ENCODE results near the gene MRPL49.
A peak's percentile ranks its signal among the peaks of the same experiment; 100 is the strongest.

Gene MRPL49

GRCh38 chr11:65090628-65091027, 31.5 kb upstream of the MRPL49 start:
- DNase-seq (ENCODE audit: low spot score) = no peak
- no peak overlapping the region for H3K4me3 Mint-ChIP-seq
- H3K27ac Mint-ChIP-seq = no peak overlapping the region
- no peaks in the 10 kb centered on the region for H3K9me3 Mint-ChIP-seq
- peaks cover 5% of the 10 kb centered on the region for H3K4me1 Mint-ChIP-seq (ENCODE audit: low read depth)
- H3K27me3 Mint-ChIP-seq (ENCODE audit: low read depth) = no peaks in the 10 kb centered on the region
- H3K36me3 Mint-ChIP-seq (ENCODE audit: low read depth) = peaks cover 15% of the 10 kb centered on the region

- Mint-ChIP-seq H3K9me3 (no peaks in the 10 kb centered on the region), H3K27me3 (ENCODE audit: low read depth) (no peaks in the 10 kb centered on the region), H3K27ac (peak overlapping the region; percentile 98), H3K36me3 (ENCODE audit: low read depth) (peaks cover 4% of the 10 kb centered on the region), H3K4me3 (peak overlapping the region; percentile 93), H3K4me1 (ENCODE audit: low read depth) (peaks cover 12% of the 10 kb centered on the region)
- DNase-seq (ENCODE audit: low spot score) = no peak
Observed at GRCh38 chr11:65095427-65095826, 26.7 kb upstream of the MRPL49 start.

GRCh38 chr11:65095974-65096806, 25.9 kb upstream of the MRPL49 start, which contains the start of gene VPS51:
Gene VPS51 (plus strand): TSS chr11:65096214. CDS start chr11:65096251, 37 bp downstream.
- Mint-ChIP-seq H3K4me1 (ENCODE audit: low read depth) (peaks cover 12% of the 10 kb centered on the region), H3K4me3 (peak within 1 kb of the TSS; percentile 93), H3K9me3 (no peaks in the 10 kb centered on the region), H3K27me3 (ENCODE audit: low read depth) (no peaks in the 10 kb centered on the region), H3K36me3 (ENCODE audit: low read depth) (peaks cover 4% of the 10 kb centered on the region), H3K27ac (peak within 1 kb of the TSS; percentile 98)
- DNase-seq (ENCODE audit: low spot score) = peak; percentile 84

- DNase-seq (ENCODE audit: low spot score) = no peak
- Mint-ChIP-seq H3K27me3 (ENCODE audit: low read depth) (no peaks in the 10 kb centered on the region), H3K4me3 (peak overlapping the region; percentile 93), H3K36me3 (ENCODE audit: low read depth) (peaks cover 5% of the 10 kb centered on the region), H3K9me3 (no peaks in the 10 kb centered on the region), H3K4me1 (ENCODE audit: low read depth) (peaks cover 12% of the 10 kb centered on the region), H3K27ac (peak overlapping the region; percentile 57)
Observed at GRCh38 chr11:65096926-65097325, 25.2 kb upstream of the MRPL49 start.

DNA sequence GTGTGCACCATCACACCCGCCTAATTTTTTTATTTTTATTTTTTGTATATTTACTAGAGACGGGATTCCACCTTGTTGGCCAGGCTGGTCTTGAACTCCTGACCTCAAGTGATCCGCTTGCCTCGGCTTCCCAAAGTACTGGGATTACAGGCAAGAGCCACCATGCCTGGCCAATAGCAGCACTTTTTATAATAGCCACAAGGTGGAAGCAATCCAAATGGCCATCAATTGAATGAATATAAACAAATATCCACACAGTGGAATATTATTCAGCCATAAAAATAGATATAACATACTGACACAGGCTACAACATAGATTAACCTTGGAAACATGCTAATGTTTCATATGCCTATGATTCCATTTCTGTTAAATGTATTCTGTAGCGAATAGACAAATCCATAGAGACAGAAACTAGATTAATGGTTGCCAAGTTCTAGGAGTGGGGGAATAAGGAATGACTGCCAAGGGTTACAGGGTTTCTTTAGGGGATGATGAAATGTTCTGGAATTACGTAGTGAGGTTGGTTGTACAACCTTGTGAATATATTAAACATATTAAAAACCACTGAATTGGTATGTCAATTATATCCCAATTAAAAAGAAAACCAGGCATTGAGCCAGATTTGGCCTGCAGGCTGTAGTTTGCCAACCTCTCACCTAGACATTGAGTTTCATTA, 21.3 kb upstream of the MRPL49 start:
- Mint-ChIP-seq H3K36me3 (ENCODE audit: low read depth) (peaks cover 13% of the 10 kb centered on the region), H3K4me1 (ENCODE audit: low read depth) (peaks cover 12% of the 10 kb centered on the region), H3K27me3 (ENCODE audit: low read depth) (no peaks in the 10 kb centered on the region), H3K27ac (no peak overlapping the region), H3K9me3 (no peaks in the 10 kb centered on the region), H3K4me3 (no peak overlapping the region)
- DNase-seq (ENCODE audit: low spot score) = no peak

- Mint-ChIP-seq H3K27ac (no peak overlapping the region), H3K27me3 (ENCODE audit: low read depth) (no peaks in the 10 kb centered on the region), H3K4me1 (ENCODE audit: low read depth) (peaks cover 11% of the 10 kb centered on the region), H3K36me3 (ENCODE audit: low read depth) (peaks cover 16% of the 10 kb centered on the region), H3K4me3 (no peak overlapping the region), H3K9me3 (no peaks in the 10 kb centered on the region)
- DNase-seq (ENCODE audit: low spot score) = no peak
Observed at GRCh38 chr11:65102142-65103095, 19.7 kb upstream of the MRPL49 start.

DNA sequence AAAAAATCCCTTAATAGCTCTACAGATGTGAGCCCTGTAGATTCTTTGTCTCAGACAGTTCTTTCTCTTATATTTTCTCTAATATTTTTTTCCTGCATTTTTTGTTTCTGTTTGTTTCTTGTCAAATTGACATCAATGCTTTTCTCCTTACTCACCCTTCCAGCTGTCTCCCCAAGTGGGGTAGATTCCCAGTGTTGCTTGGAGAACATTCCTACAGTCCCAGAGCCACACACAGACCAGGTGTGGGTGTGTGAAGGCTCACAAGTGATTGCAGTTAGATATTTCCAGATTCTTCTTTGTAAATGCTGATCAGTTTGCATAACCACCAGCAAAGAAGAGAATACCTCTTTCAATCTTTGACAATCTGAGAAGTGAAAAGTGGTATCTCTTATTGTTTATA, 18.6 kb upstream of the MRPL49 start:
- Mint-ChIP-seq H3K4me1 (ENCODE audit: low read depth) (peaks cover 7% of the 10 kb centered on the region), H3K36me3 (ENCODE audit: low read depth) (peaks cover 14% of the 10 kb centered on the region), H3K4me3 (no peak overlapping the region), H3K27ac (no peak overlapping the region), H3K27me3 (ENCODE audit: low read depth) (no peaks in the 10 kb centered on the region), H3K9me3 (no peaks in the 10 kb centered on the region)
- DNase-seq (ENCODE audit: low spot score) = no peak

GRCh38 chr11:65104628-65105027, 17.5 kb upstream of the MRPL49 start:
- peaks cover 12% of the 10 kb centered on the region for H3K36me3 Mint-ChIP-seq (ENCODE audit: low read depth)
- H3K4me1 Mint-ChIP-seq (ENCODE audit: low read depth) = peaks cover 4% of the 10 kb centered on the region
- no peak overlapping the region for H3K27ac Mint-ChIP-seq
- H3K9me3 Mint-ChIP-seq = no peaks in the 10 kb centered on the region
- H3K27me3 Mint-ChIP-seq (ENCODE audit: low read depth) = no peaks in the 10 kb centered on the region
- no peak for DNase-seq (ENCODE audit: low spot score)
- H3K4me3 Mint-ChIP-seq = no peak overlapping the region

DNA sequence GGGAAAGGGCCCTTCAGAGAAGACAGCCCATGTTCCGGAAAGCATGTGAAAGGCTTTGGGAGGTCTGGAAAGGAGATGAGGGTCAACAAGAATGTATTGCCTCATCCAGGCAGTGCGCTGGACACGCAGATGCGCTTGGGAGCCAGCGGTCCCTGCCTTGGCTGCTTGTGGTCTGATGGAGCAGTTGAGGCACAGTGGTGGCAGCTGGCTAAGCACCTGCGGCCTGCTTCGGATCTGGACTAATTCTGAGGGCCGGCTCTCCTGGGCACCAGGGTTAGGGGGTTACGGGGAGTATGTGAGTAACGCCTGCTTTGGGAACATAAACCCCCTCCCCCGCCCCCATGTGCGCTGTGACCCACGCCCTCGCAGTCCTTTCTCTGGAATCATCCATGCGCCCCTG, 15.0 kb upstream of the MRPL49 start:
- Mint-ChIP-seq H3K36me3 (ENCODE audit: low read depth) (peaks cover 14% of the 10 kb centered on the region), H3K27ac (no peak overlapping the region), H3K27me3 (ENCODE audit: low read depth) (no peaks in the 10 kb centered on the region), H3K4me3 (no peak overlapping the region), H3K9me3 (no peaks in the 10 kb centered on the region), H3K4me1 (ENCODE audit: low read depth) (peaks cover 15% of the 10 kb centered on the region)
- no peak for DNase-seq (ENCODE audit: low spot score)

DNA sequence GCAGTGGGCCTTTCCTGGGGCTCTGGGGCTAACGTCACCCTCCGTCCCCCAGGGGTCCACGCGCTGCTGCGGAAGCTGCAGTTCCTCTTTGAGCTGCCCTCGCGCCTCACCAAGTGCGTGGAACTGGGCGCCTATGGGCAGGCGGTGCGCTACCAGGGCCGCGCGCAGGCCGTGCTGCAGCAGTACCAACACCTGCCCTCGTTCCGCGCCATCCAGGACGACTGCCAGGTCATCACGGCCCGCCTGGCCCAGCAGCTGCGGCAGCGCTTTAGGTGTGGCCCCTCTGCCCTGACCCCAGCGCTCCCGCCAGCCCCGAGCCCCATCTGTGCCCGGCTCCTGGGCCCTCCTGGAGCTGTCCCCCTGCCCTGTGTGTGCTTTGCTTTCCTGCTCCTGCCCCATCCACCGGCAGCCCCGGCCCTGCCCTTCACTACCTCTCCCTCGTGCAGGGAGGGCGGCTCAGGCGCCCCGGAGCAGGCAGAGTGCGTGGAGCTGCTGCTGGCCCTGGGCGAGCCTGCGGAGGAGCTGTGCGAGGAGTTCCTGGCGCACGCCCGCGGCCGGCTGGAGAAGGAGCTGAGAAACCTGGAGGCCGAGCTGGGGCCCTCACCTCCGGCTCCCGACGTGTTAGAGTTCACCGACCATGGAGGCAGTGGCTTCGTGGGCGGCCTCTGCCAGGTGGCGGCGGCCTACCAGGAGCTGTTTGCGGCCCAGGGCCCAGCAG, 14.2 kb upstream of the MRPL49 start:
- H3K4me3 Mint-ChIP-seq = no peak overlapping the region
- no peak for DNase-seq (ENCODE audit: low spot score)
- H3K27me3 Mint-ChIP-seq (ENCODE audit: low read depth) = no peaks in the 10 kb centered on the region
- H3K9me3 Mint-ChIP-seq = no peaks in the 10 kb centered on the region
- peaks cover 14% of the 10 kb centered on the region for H3K36me3 Mint-ChIP-seq (ENCODE audit: low read depth)
- H3K27ac Mint-ChIP-seq = no peak overlapping the region
- H3K4me1 Mint-ChIP-seq (ENCODE audit: low read depth) = peaks cover 15% of the 10 kb centered on the region

DNA sequence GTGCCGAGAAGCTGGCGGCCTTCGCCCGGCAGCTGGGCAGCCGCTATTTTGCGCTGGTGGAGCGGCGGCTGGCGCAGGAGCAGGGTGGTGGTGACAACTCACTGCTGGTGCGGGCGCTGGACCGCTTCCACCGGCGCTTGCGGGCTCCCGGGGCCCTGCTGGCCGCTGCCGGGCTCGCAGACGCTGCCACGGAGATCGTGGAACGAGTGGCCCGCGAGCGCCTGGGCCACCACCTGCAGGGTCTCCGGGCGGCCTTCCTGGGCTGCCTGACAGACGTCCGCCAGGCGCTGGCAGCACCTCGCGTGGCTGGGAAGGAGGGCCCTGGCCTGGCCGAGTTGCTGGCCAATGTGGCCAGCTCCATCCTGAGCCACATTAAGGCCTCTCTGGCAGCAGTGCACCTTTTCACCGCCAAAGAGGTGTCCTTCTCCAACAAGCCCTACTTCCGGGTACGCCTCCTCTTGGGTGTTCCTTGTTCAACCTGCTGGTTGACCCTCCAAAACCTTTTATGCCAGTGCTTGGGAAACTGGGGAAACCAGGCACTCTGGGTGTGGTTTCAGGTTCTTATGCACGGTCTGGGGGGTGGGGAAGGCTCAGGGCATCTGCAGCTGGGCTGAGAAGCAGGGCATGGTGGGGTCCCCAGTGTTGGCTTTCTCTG, 13.5 kb upstream of the MRPL49 start:
- Mint-ChIP-seq H3K4me1 (ENCODE audit: low read depth) (peaks cover 22% of the 10 kb centered on the region), H3K27me3 (ENCODE audit: low read depth) (no peaks in the 10 kb centered on the region), H3K36me3 (ENCODE audit: low read depth) (peaks cover 14% of the 10 kb centered on the region), H3K4me3 (no peak overlapping the region), H3K27ac (no peak overlapping the region), H3K9me3 (no peaks in the 10 kb centered on the region)
- no peak for DNase-seq (ENCODE audit: low spot score)

GRCh38 chr11:65109231-65110198, 12.6 kb upstream of the MRPL49 start:
- H3K4me3 Mint-ChIP-seq = no peak overlapping the region

More at GRCh38 chr11:65109231-65110198, 12.6 kb upstream of the MRPL49 start:
- Mint-ChIP-seq H3K27ac (peak overlapping the region; percentile 16), H3K9me3 (no peaks in the 10 kb centered on the region), H3K27me3 (ENCODE audit: low read depth) (no peaks in the 10 kb centered on the region), H3K4me1 (ENCODE audit: low read depth) (peaks cover 26% of the 10 kb centered on the region), H3K36me3 (ENCODE audit: low read depth) (peaks cover 14% of the 10 kb centered on the region)
- no peak for DNase-seq (ENCODE audit: low spot score)
